ENCODE results near the gene XCL1. TPM values are rescaled to one million over a fixed set of nuclear protein-coding genes. Genes with fewer than 3 reads are reported as not detected.
A peak's percentile ranks its signal among the peaks of the same experiment; 100 is the strongest.

The XCL1 gene
- total RNA-seq, 1 experiment from 2014 or later, result not detected

- Histone ChIP-seq H3K4me2 (ENCODE audit: low read depth, low read length, poor library complexity, severe bottlenecking) (no peak overlapping the region), H3K9me3 (ENCODE audit: low read length) (no peaks in the 10 kb centered on the region), H3K79me2 (ENCODE audit: low read length) (no peaks in the 10 kb centered on the region), H3K4me1 (ENCODE audit: low read length) (no peaks in the 10 kb centered on the region), H4K20me1 (ENCODE audit: insufficient read depth, low read depth, low read length) (0 out of 2 replicates have a peak, but pooled peaks cover 3% of the 10 kb centered on the region), H3K27ac (ENCODE audit: low read length) (no peak overlapping the region), H2AFZ (ENCODE audit: low read length) (no peak overlapping the region), H3K36me3 (ENCODE audit: insufficient read depth, low read length) (no peaks in the 10 kb centered on the region), H3K9ac (ENCODE audit: low read length) (no peak overlapping the region), H3K27me3 (ENCODE audit: low read length) (no peaks in the 10 kb centered on the region), H3K4me3 (ENCODE audit: low read length) (no peak overlapping the region), H3K9me2 (replicated peaks; ENCODE audit: insufficient read depth, low read length) (no peaks in the 10 kb centered on the region)
- peak; percentile 84 for DNase-seq
These were observed 27.2 kb downstream of the XCL1 start for GRCh38 chr1:168603501-168604110.

GRCh38 chr1:168605443-168605842 lies 29.0 kb downstream of the XCL1 start:
- no peak overlapping the region for H3K4me3 ChIP-seq (ENCODE audit: low read length)
- H3K4me2 ChIP-seq (ENCODE audit: low read depth, low read length, poor library complexity, severe bottlenecking), result no peak overlapping the region
- no peak for DNase-seq
- no peaks in the 10 kb centered on the region for H4K20me1 ChIP-seq (ENCODE audit: insufficient read depth, low read depth, low read length)
- no peak overlapping the region for H3K27ac ChIP-seq (ENCODE audit: low read length)
- H3K4me1 ChIP-seq (ENCODE audit: low read length), result no peaks in the 10 kb centered on the region
- no peaks in the 10 kb centered on the region for H3K9me2 ChIP-seq (replicated peaks; ENCODE audit: insufficient read depth, low read length)
- H3K9ac ChIP-seq (ENCODE audit: low read length), result no peak overlapping the region
- no peak overlapping the region for H2AFZ ChIP-seq (ENCODE audit: low read length)
- no peaks in the 10 kb centered on the region for H3K27me3 ChIP-seq (ENCODE audit: low read length)
- H3K79me2 ChIP-seq (ENCODE audit: low read length), result no peaks in the 10 kb centered on the region
- H3K36me3 ChIP-seq (ENCODE audit: insufficient read depth, low read length), result no peaks in the 10 kb centered on the region
- H3K9me3 ChIP-seq (ENCODE audit: low read length), result no peaks in the 10 kb centered on the region

GRCh38 chr1:168606096-168606495 lies 29.7 kb downstream of the XCL1 start:
- Histone ChIP-seq H3K79me2 (ENCODE audit: low read length) (no peaks in the 10 kb centered on the region), H3K9me3 (ENCODE audit: low read length) (no peaks in the 10 kb centered on the region), H3K9ac (ENCODE audit: low read length) (no peak overlapping the region), H3K27ac (ENCODE audit: low read length) (no peak overlapping the region), H2AFZ (ENCODE audit: low read length) (no peak overlapping the region), H3K36me3 (ENCODE audit: insufficient read depth, low read length) (no peaks in the 10 kb centered on the region), H3K27me3 (ENCODE audit: low read length) (no peaks in the 10 kb centered on the region), H3K4me1 (ENCODE audit: low read length) (no peaks in the 10 kb centered on the region), H3K4me2 (ENCODE audit: low read depth, low read length, poor library complexity, severe bottlenecking) (no peak overlapping the region), H3K4me3 (ENCODE audit: low read length) (no peak overlapping the region), H4K20me1 (ENCODE audit: insufficient read depth, low read depth, low read length) (no peaks in the 10 kb centered on the region), H3K9me2 (replicated peaks; ENCODE audit: insufficient read depth, low read length) (no peaks in the 10 kb centered on the region)
- DNase-seq, result no peak

- Histone ChIP-seq H3K4me2 (ENCODE audit: low read depth, low read length, poor library complexity, severe bottlenecking) (no peak overlapping the region), H3K9me3 (ENCODE audit: low read length) (no peaks in the 10 kb centered on the region), H2AFZ (ENCODE audit: low read length) (no peak overlapping the region), H3K9me2 (replicated peaks; ENCODE audit: insufficient read depth, low read length) (no peaks in the 10 kb centered on the region), H4K20me1 (ENCODE audit: insufficient read depth, low read depth, low read length) (no peaks in the 10 kb centered on the region), H3K79me2 (ENCODE audit: low read length) (no peaks in the 10 kb centered on the region), H3K4me3 (ENCODE audit: low read length) (no peak overlapping the region), H3K4me1 (ENCODE audit: low read length) (no peaks in the 10 kb centered on the region), H3K9ac (ENCODE audit: low read length) (no peak overlapping the region), H3K27me3 (ENCODE audit: low read length) (no peaks in the 10 kb centered on the region), H3K36me3 (ENCODE audit: insufficient read depth, low read length) (no peaks in the 10 kb centered on the region), H3K27ac (ENCODE audit: low read length) (no peak overlapping the region)
- DNase-seq, result no peak
These were observed 31.5 kb downstream of the XCL1 start for GRCh38 chr1:168607872-168608428.

- H3K4me3 ChIP-seq (ENCODE audit: low read length), result no peak overlapping the region
- no peaks in the 10 kb centered on the region for H3K9me2 ChIP-seq (replicated peaks; ENCODE audit: insufficient read depth, low read length)
- H3K36me3 ChIP-seq (ENCODE audit: insufficient read depth, low read length), result no peaks in the 10 kb centered on the region
- no peaks in the 10 kb centered on the region for H3K27me3 ChIP-seq (ENCODE audit: low read length)
- no peak overlapping the region for H2AFZ ChIP-seq (ENCODE audit: low read length)
- H3K79me2 ChIP-seq (ENCODE audit: low read length), result no peaks in the 10 kb centered on the region
- no peaks in the 10 kb centered on the region for H3K4me1 ChIP-seq (ENCODE audit: low read length)
- H3K9me3 ChIP-seq (ENCODE audit: low read length), result no peaks in the 10 kb centered on the region
- no peaks in the 10 kb centered on the region for H4K20me1 ChIP-seq (ENCODE audit: insufficient read depth, low read depth, low read length)
- no peak overlapping the region for H3K4me2 ChIP-seq (ENCODE audit: low read depth, low read length, poor library complexity, severe bottlenecking)
- DNase-seq, result no peak
- H3K27ac ChIP-seq (ENCODE audit: low read length), result no peak overlapping the region
- no peak overlapping the region for H3K9ac ChIP-seq (ENCODE audit: low read length)
These were observed 32.7 kb downstream of the XCL1 start for GRCh38 chr1:168608796-168609715.

GRCh38 chr1:168609741-168610510 lies 33.5 kb downstream of the XCL1 start:
- Histone ChIP-seq H3K36me3 (ENCODE audit: insufficient read depth, low read length) (no peaks in the 10 kb centered on the region), H3K27ac (ENCODE audit: low read length) (no peak overlapping the region), H3K9me3 (ENCODE audit: low read length) (no peaks in the 10 kb centered on the region), H4K20me1 (ENCODE audit: insufficient read depth, low read depth, low read length) (no peaks in the 10 kb centered on the region), H3K27me3 (ENCODE audit: low read length) (no peaks in the 10 kb centered on the region), H3K4me3 (ENCODE audit: low read length) (no peak overlapping the region), H3K9me2 (replicated peaks; ENCODE audit: insufficient read depth, low read length) (no peaks in the 10 kb centered on the region), H3K79me2 (ENCODE audit: low read length) (no peaks in the 10 kb centered on the region), H3K9ac (ENCODE audit: low read length) (no peak overlapping the region), H3K4me1 (ENCODE audit: low read length) (no peaks in the 10 kb centered on the region), H3K4me2 (ENCODE audit: low read depth, low read length, poor library complexity, severe bottlenecking) (no peak overlapping the region), H2AFZ (ENCODE audit: low read length) (no peak overlapping the region)
- no peak for DNase-seq

- H3K27ac ChIP-seq (ENCODE audit: low read length), result no peak overlapping the region
- no peaks in the 10 kb centered on the region for H3K36me3 ChIP-seq (ENCODE audit: insufficient read depth, low read length)
- no peaks in the 10 kb centered on the region for H3K9me2 ChIP-seq (replicated peaks; ENCODE audit: insufficient read depth, low read length)
- H3K9me3 ChIP-seq (ENCODE audit: low read length), result no peaks in the 10 kb centered on the region
- DNase-seq, result no peak
- H3K9ac ChIP-seq (ENCODE audit: low read length), result no peak overlapping the region
- no peak overlapping the region for H3K4me3 ChIP-seq (ENCODE audit: low read length)
- no peaks in the 10 kb centered on the region for H3K4me1 ChIP-seq (ENCODE audit: low read length)
- no peaks in the 10 kb centered on the region for H4K20me1 ChIP-seq (ENCODE audit: insufficient read depth, low read depth, low read length)
- no peaks in the 10 kb centered on the region for H3K79me2 ChIP-seq (ENCODE audit: low read length)
- no peak overlapping the region for H2AFZ ChIP-seq (ENCODE audit: low read length)
- H3K27me3 ChIP-seq (ENCODE audit: low read length), result no peaks in the 10 kb centered on the region
- H3K4me2 ChIP-seq (ENCODE audit: low read depth, low read length, poor library complexity, severe bottlenecking), result no peak overlapping the region
These were observed 36.6 kb downstream of the XCL1 start for GRCh38 chr1:168613038-168613451.
